Measurements from ENCODE around the gene DNAJC10.

DNA sequence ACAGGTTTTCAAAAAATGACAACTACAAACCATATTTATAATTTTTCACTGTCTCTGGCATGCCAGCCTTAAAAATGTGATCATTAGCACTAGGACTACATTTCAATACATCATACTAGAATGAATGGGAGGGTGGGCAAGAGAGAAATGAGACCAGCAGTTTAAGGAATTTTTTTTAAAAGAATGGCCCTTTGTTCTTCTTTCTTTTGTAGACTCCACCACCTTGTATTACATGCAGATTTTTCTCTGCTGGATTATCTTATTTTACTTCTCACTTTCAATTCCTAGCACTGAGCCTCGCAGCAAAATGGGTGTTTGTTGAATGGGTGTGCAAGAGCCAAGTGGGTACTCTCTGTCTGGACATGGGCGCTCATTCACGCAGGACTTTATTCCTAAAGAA lies 110.4 kb downstream of the DNAJC10 start:
- no peak for TF ChIP-seq EP300 (IDR thresholded peaks at IDR 0.05; ENCODE audit: borderline replicate concordance)
- no peak for TF ChIP-seq TCF12 (IDR thresholded peaks at IDR 0.05; ENCODE audit: low read depth)
- no peak for TF ChIP-seq CEBPB (IDR thresholded peaks at IDR 0.05)
